NCI-H774 (cell line): ENCODE results near the gene CD63.

Experiments used
- DNase-seq: peaks from one replicate; lab custom pipeline; 2025; lab: John Stamatoyannopoulos, UW

Gene CD63

GRCh38 chr12:55686366-55687010 is 42.3 kb downstream of the CD63 start:
- DNase-seq, result no peak

GRCh38 chr12:55685671-55686070 is 43.1 kb downstream of the CD63 start:
- no peak for DNase-seq

- DNase-seq, result no peak
Observed at GRCh38 chr12:55684761-55685370, 43.9 kb downstream of the CD63 start.

- DNase-seq, result no peak
Observed at GRCh38 chr12:55683676-55684075, 45.1 kb downstream of the CD63 start.

- DNase-seq, result no peak
Observed at GRCh38 chr12:55682087-55682796, 46.6 kb downstream of the CD63 start.

GRCh38 chr12:55681142-55682077 is 47.4 kb downstream of the CD63 start:
- no peak for DNase-seq

GRCh38 chr12:55679691-55680090 is 49.1 kb downstream of the CD63 start:
- DNase-seq, result no peak

GRCh38 chr12:55676707-55677106 is 52.1 kb downstream of the CD63 start:
- no peak for DNase-seq

GRCh38 chr12:55675666-55676065 is 53.1 kb downstream of the CD63 start:
- no peak for DNase-seq
